ENCODE measurements around the gene ADTRP.

ADTRP gene

DNA sequence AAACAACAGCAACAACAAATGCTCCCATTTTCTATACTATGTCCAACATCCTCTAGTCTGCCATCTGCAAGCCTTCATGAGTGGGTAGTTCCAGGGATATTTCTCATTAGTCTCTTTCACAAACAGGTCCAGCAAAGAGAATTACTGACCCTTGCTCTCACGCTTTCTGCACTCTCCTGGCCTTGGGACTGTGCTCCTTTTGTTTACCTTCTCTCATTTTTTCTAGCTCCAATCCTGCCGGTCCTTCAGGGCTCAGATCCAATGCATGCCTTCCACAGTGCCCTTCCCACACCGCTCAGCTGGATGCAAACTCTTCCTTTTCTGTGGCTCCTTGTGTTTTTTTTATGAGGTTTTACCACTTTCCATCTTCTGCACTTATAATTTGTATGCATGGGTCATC, 47.2 kb downstream of the ADTRP start:
- H3K4me3 Mint-ChIP-seq: no peak overlapping the region
- no peak for DNase-seq
- H3K36me3 Mint-ChIP-seq (ENCODE audit: insufficient read depth): no peaks in the 10 kb centered on the region
- peaks cover 47 to 57% of the 10 kb centered on the region in 2 donors for H3K27me3 Mint-ChIP-seq
- no peaks in the 10 kb centered on the region for H3K9me3 Mint-ChIP-seq
- H3K27ac Mint-ChIP-seq: no peak overlapping the region
- H3K4me1 Mint-ChIP-seq (ENCODE audit: low read depth in 2 of 2): peaks cover 0 to 14% of the 10 kb centered on the region in 2 donors
- no peak for ATAC-seq (replicated peaks)

- H3K27ac Mint-ChIP-seq: no peak overlapping the region
- DNase-seq: no peak
- no peak overlapping the region for H3K4me3 Mint-ChIP-seq
These were observed 48.0 kb downstream of the ADTRP start for GRCh38 chr6:11730641-11731040.

DNA sequence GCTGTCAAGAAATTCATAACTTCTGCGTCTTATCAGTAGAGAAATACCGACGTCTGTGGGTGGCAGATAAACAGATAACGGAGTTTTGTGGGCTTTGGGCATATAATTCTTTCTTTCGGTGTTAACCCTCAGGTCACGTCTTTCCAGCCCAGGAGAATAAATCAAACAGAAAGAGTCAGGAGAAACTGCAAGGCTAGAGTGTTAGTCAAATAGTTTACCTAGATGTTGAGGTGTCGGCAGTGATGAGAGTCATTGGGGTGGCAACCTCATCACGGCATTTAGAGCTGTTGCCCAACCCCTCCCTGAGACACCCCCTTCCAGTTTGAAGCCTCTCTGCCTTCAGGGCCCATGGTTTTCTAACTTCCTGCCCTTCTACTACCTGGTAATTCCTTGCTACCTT, 49.5 kb downstream of the ADTRP start:
- Mint-ChIP-seq H3K4me1 (ENCODE audit: low read depth in 2 of 2) (peaks cover 0 to 14% of the 10 kb centered on the region in 2 donors), H3K36me3 (ENCODE audit: insufficient read depth) (no peaks in the 10 kb centered on the region), H3K27ac (peak overlapping the region in 1 of 2 donors; percentile 1), H3K27me3 (peaks cover 30 to 49% of the 10 kb centered on the region in 2 donors), H3K9me3 (no peaks in the 10 kb centered on the region), H3K4me3 (peak overlapping the region in 1 of 2 donors; percentile 4)
- DNase-seq: no peak
- peak; percentile 62 for ATAC-seq (replicated peaks)

More at GRCh38 chr6:11730641-11731040, 48.0 kb downstream of the ADTRP start:
- H3K9me3 Mint-ChIP-seq: no peaks in the 10 kb centered on the region
- H3K4me1 Mint-ChIP-seq (ENCODE audit: low read depth in 2 of 2): peaks cover 0 to 14% of the 10 kb centered on the region in 2 donors
- H3K36me3 Mint-ChIP-seq (ENCODE audit: insufficient read depth): no peaks in the 10 kb centered on the region
- no peak for ATAC-seq (replicated peaks)
- H3K27me3 Mint-ChIP-seq: peaks cover 41 to 56% of the 10 kb centered on the region in 2 donors

DNA sequence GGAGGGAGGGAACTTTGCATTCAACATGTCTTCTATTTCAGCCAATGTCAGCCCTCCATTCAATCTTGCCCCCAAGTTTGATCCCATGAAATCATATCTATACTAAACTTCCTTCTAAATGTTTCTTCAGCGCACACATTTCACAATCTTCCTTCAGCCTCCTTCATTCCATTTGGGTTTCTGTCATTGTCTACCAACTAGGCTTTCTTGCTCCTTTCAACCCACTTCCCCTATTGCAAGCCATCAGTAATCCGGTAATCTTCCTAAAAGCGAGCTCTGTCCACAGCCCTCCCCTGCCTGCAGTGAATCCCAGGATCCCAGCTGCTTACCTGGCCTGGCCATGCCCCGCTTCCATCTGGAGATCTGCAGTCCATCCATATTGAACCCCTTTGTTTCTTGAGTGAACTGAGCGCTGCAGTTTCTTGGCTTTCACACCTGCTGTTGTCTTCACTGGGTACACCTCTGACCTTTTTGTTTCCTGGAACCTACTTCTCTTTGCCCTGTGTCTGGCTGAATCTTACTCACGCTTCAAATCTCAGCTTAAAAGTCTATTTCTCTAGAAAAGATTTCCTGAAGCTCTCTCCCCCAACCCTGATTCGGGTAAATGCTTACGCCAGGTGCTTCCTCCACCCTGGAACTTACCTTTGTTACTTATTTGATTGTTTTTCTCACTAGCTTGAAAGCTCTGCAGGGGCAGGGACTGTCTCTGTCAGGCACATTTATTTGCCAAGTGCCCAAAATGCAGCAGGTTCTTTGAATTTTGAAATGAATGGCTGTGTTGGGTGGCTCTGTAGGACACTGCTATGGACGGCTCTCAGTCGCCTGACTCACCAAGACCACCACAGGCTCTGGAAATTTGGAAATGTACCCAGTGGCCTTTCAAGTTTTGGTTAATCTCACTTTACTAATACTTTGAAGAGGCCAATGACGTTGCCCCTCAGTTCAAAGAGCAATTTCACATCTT, 50.3 kb downstream of the ADTRP start:
- Mint-ChIP-seq H3K4me1 (ENCODE audit: low read depth in 2 of 2) (peaks cover 0 to 15% of the 10 kb centered on the region in 2 donors), H3K4me3 (peak overlapping the region in 1 of 2 donors; percentile 28), H3K9me3 (no peaks in the 10 kb centered on the region), H3K27me3 (peaks cover 25 to 46% of the 10 kb centered on the region in 2 donors), H3K36me3 (ENCODE audit: insufficient read depth) (no peaks in the 10 kb centered on the region), H3K27ac (peak overlapping the region in 1 of 2 donors; percentile 1)
- DNase-seq (no peak), ATAC-seq (replicated peaks) (peak; percentile 36)

DNA sequence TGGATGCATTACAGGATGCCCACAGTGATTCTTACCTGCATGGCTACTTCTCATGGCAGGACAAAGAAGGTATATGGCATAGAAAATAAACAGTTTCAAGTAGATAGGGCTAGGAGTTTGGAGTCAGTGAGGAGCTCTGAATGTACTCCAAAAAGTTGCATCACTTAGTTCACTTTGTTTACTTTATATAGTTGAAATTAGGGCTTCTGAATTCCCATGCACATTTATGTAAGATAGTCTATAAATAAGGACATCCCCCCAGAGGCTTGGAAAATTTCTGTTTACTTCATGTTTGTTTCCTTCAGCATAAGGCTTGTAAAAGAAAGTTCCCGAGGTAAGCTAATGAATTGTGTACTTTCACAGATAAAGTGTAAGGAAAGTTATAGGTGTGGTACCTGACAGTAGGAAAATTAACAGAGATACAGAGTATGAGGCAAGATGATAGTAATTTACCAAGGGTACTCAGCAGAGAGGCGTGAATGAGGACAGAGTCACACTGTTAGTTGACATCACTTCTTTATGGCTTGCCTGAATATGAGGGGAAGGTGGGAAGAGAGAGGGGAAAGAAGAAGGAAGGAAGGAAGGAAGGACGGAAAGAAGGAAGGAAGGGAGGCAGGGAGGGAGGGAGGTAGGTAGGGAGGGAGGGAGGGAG, 51.1 kb downstream of the ADTRP start:
- ATAC-seq (replicated peaks): no peak
- peaks cover 25 to 46% of the 10 kb centered on the region in 2 donors for H3K27me3 Mint-ChIP-seq
- H3K27ac Mint-ChIP-seq: no peak overlapping the region
- H3K9me3 Mint-ChIP-seq: no peaks in the 10 kb centered on the region
- H3K4me1 Mint-ChIP-seq (ENCODE audit: low read depth in 2 of 2): peaks cover 0 to 16% of the 10 kb centered on the region in 2 donors
- DNase-seq: no peak
- H3K4me3 Mint-ChIP-seq: no peak overlapping the region
- H3K36me3 Mint-ChIP-seq (ENCODE audit: insufficient read depth): peaks cover 5% of the 10 kb centered on the region

DNA sequence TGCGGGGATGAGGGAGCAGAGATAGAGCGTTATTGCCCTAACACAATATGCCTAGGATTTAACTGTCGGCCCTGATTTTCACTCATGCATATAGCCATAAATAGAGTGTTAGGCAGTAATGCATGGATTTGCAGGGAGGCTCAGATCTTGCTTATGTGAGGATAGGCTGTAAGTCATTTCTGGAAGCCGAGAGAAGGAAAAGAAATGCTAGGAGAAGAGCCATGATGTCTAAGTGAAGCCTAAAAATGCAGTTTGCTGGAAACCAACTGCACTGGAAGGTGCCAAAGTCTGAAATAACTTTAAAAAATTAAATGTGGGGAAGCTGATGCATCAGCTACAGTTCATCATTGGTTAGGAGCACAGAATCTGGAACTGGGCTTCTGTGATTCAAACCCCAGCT, 54.3 kb downstream of the ADTRP start:
- Mint-ChIP-seq H3K27ac (no peak overlapping the region), H3K36me3 (ENCODE audit: insufficient read depth) (peaks cover 8% of the 10 kb centered on the region), H3K4me1 (ENCODE audit: low read depth in 2 of 2) (peaks cover 0 to 11% of the 10 kb centered on the region in 2 donors)

GRCh38 chr6:11722805-11723631, 55.6 kb downstream of the ADTRP start:
- DNase-seq (no peak), ATAC-seq (replicated peaks) (peak; percentile 66)
- H3K27ac Mint-ChIP-seq: peak overlapping the region in 1 of 2 donors; percentile 7
- peaks cover 8% of the 10 kb centered on the region for H3K36me3 Mint-ChIP-seq (ENCODE audit: insufficient read depth)
- peaks cover 22 to 41% of the 10 kb centered on the region in 2 donors for H3K27me3 Mint-ChIP-seq
- H3K4me3 Mint-ChIP-seq: peak overlapping the region in 1 of 2 donors; percentile 13
- H3K4me1 Mint-ChIP-seq (ENCODE audit: low read depth in 2 of 2): peaks cover 0 to 4% of the 10 kb centered on the region in 2 donors
- no peaks in the 10 kb centered on the region for H3K9me3 Mint-ChIP-seq

More for the DNA sequence above, 54.3 kb downstream of the ADTRP start:
- Mint-ChIP-seq H3K9me3 (no peaks in the 10 kb centered on the region), H3K27me3 (peaks cover 24 to 53% of the 10 kb centered on the region in 2 donors), H3K4me3 (no peak overlapping the region)
- DNase-seq (no peak), ATAC-seq (replicated peaks) (no peak)

GRCh38 chr6:11722220-11722619, 56.4 kb downstream of the ADTRP start:
- ATAC-seq (replicated peaks) (peak; percentile 24), DNase-seq (no peak)
- peaks cover 0 to 2% of the 10 kb centered on the region in 2 donors for H3K4me1 Mint-ChIP-seq (ENCODE audit: low read depth in 2 of 2)
- H3K36me3 Mint-ChIP-seq (ENCODE audit: insufficient read depth): peaks cover 8% of the 10 kb centered on the region
- H3K4me3 Mint-ChIP-seq: no peak overlapping the region
- no peaks in the 10 kb centered on the region for H3K9me3 Mint-ChIP-seq
- no peak overlapping the region for H3K27ac Mint-ChIP-seq
- peaks cover 22 to 48% of the 10 kb centered on the region in 2 donors for H3K27me3 Mint-ChIP-seq

GRCh38 chr6:11718463-11718862, 60.1 kb downstream of the ADTRP start:
- H3K4me3 Mint-ChIP-seq: no peak overlapping the region
- H3K27me3 Mint-ChIP-seq: peaks cover 32 to 46% of the 10 kb centered on the region in 2 donors
- H3K36me3 Mint-ChIP-seq (ENCODE audit: insufficient read depth): peaks cover 8% of the 10 kb centered on the region
- ATAC-seq (replicated peaks) (no peak), DNase-seq (no peak)
- no peaks in the 10 kb centered on the region for H3K9me3 Mint-ChIP-seq
- H3K4me1 Mint-ChIP-seq (ENCODE audit: low read depth in 2 of 2): peaks cover 0 to 10% of the 10 kb centered on the region in 2 donors
- H3K27ac Mint-ChIP-seq: no peak overlapping the region

DNA sequence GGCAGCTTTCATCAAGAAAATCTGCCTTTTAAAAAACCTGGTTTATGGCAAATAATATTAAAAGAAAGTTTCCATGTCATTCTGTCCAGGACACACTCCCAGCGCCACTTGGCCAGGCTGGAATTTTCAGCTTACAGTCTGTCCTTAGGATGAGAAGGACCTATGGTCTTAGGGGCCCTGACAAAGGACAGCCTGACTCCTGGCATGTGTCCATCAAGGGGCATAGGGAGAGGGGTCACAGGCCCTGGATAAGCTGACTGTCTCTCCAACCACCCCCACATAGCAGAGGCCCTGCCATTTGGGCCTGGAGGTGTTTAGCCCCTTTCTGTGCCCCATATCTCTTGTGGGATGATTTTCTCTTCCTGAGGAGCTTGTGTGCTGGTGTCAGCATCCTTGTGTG, 60.6 kb downstream of the ADTRP start:
- no peak for ATAC-seq (replicated peaks)
- Mint-ChIP-seq H3K36me3 (ENCODE audit: insufficient read depth) (peaks cover 8% of the 10 kb centered on the region), H3K4me1 (ENCODE audit: low read depth in 2 of 2) (peaks cover 0 to 8% of the 10 kb centered on the region in 2 donors), H3K27ac (no peak overlapping the region), H3K4me3 (no peak overlapping the region), H3K27me3 (peaks cover 28 to 42% of the 10 kb centered on the region in 2 donors), H3K9me3 (no peaks in the 10 kb centered on the region)
- DNase-seq: no peak

DNA sequence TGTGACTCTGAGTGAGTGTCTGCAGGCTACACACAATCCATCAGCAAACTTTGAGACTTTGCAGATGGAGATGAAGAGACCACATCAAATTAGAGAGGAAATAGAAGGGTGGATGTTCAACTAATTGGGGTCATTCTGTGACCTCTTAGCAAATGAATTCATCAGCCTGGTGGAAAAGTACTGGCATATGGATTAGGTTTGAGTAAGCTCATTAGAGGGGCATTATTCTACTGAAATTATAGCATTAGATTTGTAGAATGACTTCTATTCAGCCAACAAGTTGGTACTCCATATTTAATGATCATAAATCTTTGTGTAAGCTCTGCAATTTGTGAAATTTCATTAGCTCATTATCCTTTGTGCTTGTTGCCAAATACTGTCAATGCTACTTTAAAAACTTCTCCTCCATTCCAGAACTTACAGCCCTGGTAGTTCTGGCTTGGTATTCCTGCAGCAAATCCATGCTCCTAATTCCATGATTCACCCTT, 63.8 kb downstream of the ADTRP start:
- H3K27ac Mint-ChIP-seq: peak overlapping the region; percentile 28 to 79
- H3K4me3 Mint-ChIP-seq: no peak overlapping the region
- peaks cover 7 to 26% of the 10 kb centered on the region in 2 donors for H3K4me1 Mint-ChIP-seq (ENCODE audit: low read depth in 2 of 2)
- no peaks in the 10 kb centered on the region for H3K36me3 Mint-ChIP-seq (ENCODE audit: insufficient read depth)
- H3K27me3 Mint-ChIP-seq: peaks cover 17 to 27% of the 10 kb centered on the region in 2 donors
- ATAC-seq (replicated peaks) (no peak), DNase-seq (no peak)
- H3K9me3 Mint-ChIP-seq: no peaks in the 10 kb centered on the region

DNA sequence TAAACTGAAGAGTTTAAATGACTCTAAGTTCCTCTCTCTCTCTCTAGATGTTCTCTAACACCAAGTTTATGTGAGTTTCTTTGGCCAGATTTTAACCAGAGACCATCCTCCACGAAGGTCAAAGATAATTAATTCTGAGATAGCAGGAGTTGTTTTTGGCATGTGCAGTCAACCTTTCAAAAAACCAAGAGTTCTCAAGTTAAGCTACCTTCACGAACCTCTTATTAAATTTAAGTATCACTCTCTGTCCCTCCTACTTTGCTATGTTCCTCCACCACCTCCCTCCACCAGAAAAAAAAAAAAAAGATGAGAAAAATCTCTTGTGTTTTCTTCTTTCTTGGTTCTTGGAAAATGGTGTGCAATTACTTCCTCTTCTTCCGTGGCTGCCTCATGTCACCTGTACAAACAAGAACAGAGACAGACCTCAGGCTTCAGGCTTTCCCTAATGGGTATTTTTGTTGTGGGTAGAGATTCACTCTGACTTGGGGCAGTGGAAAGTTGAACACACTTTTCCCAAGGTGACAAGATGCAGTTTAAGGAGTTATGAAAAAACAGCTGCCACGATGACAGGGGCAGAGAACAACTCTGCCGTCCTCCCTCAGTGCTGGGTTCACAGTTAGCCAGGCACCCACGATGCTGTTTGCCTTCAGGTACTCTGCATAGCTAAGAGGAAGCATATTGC, 64.3 kb downstream of the ADTRP start:
- H3K36me3 Mint-ChIP-seq (ENCODE audit: insufficient read depth): no peaks in the 10 kb centered on the region
- peaks cover 7 to 26% of the 10 kb centered on the region in 2 donors for H3K4me1 Mint-ChIP-seq (ENCODE audit: low read depth in 2 of 2)

More for the DNA sequence above, 64.3 kb downstream of the ADTRP start:
- no peaks in the 10 kb centered on the region for H3K9me3 Mint-ChIP-seq
- no peak overlapping the region for H3K4me3 Mint-ChIP-seq
- H3K27me3 Mint-ChIP-seq: peaks cover 17 to 21% of the 10 kb centered on the region in 2 donors
- peak overlapping the region; percentile 28 to 79 for H3K27ac Mint-ChIP-seq
- no peak for DNase-seq
- ATAC-seq (replicated peaks): peak; percentile 50

Data from effector memory CD8-positive, alpha-beta T cell (primary cell).